Measurements from ENCODE around the gene DNAAF9.

GRCh38 chr20:3432844-3433243, 25.4 kb upstream of the DNAAF9 start:
- TF ChIP-seq, protein P1, sequence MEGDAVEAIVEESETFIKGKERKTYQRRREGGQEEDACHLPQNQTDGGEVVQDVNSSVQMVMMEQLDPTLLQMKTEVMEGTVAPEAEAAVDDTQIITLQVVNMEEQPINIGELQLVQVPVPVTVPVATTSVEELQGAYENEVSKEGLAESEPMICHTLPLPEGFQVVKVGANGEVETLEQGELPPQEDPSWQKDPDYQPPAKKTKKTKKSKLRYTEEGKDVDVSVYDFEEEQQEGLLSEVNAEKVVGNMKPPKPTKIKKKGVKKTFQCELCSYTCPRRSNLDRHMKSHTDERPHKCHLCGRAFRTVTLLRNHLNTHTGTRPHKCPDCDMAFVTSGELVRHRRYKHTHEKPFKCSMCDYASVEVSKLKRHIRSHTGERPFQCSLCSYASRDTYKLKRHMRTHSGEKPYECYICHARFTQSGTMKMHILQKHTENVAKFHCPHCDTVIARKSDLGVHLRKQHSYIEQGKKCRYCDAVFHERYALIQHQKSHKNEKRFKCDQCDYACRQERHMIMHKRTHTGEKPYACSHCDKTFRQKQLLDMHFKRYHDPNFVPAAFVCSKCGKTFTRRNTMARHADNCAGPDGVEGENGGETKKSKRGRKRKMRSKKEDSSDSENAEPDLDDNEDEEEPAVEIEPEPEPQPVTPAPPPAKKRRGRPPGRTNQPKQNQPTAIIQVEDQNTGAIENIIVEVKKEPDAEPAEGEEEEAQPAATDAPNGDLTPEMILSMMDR (IDR thresholded peaks at IDR 0.05): no peak
- no peak for TF ChIP-seq POLR2AphosphoS5 (IDR thresholded peaks at IDR 0.05)
- no peak for TF ChIP-seq EP300 (IDR thresholded peaks at IDR 0.05; ENCODE audit: low read depth)
- TF ChIP-seq POLR2A (IDR thresholded peaks at IDR 0.05): no peak
